NCI-H748 treated with DMSO at 0.1 percent for 48 hours (cell line): ENCODE data around the gene COL28A1.

Experiments used
- DNase-seq: peaks from one replicate; lab custom pipeline; 2025; lab: John Stamatoyannopoulos, UW

Gene COL28A1

DNA sequence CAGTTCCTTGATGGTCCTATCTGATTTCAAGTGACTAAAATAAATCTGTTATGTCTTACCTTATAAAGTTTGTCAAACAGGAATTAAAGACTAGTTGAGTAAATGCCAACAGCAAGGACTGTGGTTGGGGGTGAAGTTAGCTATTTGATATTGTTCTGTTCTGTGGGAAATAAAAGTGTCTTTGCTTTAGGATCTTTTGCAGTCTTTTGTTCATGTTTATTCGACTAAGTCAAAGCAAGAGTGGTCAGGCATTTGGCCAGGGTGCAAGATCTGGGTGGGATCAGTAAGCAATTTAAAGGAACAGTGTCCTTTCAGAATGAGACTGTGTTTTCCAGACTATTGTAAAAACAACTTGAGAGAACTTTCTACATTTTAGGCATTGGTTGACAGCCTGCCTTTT lies at the start of gene COL28A1:
COL28A1 (minus strand) TSS at position 183 of the 400 bp plus-strand sequence. CDS start 2,998 bp downstream, outside the sequence.
- DNase-seq: no peak

DNA sequence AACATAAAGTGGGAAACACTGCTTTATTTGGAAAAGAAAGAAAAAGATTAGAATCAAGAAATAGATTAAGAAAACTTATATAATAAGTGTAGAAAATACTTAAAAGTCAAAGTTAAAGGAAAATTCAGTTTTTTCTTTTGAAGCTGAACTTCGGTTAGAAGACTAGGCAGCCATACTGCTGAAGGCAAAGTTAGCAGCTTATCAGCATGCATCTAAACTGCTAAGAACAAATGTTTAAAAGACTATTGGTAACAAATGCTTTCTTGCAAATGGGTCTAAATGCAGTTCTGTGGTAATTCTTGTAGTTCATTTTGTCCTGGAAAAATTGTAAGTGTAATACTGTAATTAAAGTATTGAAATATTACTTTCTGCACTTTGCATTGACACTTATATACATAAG lies 49.0 kb upstream of the COL28A1 start:
- no peak for DNase-seq

DNA sequence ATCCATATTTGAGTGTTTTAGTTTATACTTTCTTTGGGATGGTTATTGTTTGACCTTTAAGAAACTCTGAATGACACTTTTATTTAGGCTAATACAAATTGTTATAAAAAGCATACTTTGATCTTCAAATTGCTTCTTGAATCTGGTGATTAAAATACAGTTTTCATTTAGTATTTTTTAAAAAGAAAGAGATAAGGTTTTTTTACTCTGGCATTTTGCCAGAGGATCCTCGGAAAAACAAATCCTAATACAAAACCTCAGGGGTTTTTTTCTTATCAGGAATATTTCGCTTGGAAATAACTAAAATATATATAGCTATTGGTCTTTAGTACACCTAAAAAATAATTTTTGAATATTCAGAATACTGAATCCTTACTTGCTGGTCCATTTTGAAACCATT lies 48.1 kb upstream of the COL28A1 start:
- DNase-seq: no peak

DNA sequence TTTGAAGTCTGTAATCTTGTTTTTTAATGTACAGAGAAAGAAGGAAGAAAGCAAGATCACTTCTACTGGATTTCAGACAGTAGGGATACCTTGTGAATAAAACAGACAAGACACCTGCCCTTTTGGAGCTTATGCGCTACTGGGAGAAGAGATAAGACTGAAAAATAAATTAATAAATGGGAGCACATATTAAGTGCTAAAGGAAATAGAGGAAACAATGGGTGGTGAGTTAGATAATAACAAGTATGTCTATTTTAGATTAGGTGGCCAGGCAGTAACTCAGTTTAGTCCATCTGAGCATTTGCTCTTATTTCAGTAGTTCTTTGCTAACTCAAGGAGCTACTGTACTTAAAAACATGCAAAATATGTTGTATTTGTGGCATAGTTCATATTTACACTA lies 46.9 kb upstream of the COL28A1 start:
- DNase-seq: no peak

DNA sequence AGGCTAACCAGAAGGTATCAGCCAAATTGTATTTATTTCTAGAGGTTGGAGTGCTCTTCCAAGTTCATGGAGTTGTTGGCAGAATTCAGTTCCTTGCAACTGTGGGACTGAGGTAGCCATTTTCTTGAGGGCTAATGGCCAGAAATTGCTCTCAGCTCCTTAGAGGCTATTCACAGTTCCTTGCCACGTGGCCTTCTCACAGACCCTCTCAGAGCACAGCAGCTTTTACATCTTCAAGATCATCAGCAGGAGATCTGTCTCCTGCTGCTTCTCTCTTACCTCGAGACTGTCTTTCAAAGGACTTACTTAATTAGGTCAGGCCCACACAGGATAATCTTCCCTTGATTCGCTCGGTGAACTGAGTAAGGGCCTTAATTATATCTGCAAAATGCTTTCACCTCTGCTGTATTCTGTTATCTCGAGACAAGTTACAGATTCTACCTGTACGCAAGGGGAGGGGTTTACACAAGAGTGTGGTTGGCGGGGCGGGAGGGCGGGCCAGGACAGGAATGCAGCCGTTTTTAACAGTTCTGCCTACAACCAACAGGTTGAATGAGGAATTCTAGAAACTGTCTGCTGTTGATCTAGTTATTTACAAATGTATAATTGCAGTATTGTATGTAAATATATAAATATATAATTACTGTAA lies 46.0 kb upstream of the COL28A1 start:
- no peak for DNase-seq

DNA sequence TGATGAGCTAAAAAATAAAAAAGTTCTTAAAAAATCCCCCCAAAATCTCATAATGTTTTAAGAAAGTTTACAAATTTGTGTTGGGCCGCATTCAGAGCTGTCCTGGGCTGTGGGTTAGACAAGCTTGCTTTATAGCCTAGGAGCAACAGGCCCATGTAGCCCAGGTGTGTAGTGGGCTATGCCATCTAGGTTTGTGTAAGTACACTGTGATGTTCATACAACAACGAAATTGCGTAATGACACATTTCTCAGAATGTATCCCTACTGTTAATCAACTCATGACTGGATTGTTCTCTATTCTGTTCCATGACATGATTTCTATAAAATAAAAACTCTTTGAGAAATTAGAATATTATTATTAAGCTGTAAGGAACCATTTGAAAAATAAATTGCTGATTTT lies 44.0 kb upstream of the COL28A1 start:
- no peak for DNase-seq

DNA sequence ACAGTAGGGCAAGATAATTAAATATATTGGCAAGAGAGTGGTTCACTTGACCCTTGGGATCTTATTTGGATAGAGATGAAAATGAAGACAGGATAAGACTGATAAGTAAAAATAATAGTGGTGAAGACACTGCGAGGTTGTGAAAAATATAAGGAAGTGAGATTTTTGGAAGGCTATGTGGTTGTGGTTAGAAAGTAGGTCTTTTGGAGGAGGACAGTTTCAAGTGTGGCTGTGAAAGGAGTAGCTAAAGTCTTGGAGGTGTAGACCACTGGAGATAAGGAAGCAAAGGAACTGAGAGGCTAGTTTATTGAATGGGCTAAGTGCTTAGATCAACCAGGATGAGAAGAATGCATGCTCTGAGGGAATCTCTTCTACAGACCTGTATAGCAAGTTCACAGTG lies 42.2 kb upstream of the COL28A1 start:
- DNase-seq: no peak

DNA sequence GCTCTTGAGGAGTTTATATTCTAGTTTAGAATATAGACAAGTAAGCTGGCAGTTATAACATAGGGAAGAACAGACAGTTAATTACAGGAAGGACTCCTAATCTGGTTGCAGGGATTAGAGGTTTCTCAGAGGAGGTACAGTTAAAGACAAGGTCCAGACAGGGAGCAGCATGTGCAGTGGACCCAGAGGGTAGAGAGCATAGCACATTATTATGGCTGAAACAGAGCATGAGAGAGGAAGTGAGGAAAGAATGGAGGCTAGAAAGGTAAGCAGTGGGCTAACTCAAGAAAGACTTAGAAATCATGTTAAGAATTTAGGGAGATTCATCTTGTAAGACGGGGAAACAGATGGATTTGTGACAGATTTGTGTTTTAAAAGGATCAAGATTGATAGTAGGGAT lies 40.7 kb upstream of the COL28A1 start:
- DNase-seq: no peak

DNA sequence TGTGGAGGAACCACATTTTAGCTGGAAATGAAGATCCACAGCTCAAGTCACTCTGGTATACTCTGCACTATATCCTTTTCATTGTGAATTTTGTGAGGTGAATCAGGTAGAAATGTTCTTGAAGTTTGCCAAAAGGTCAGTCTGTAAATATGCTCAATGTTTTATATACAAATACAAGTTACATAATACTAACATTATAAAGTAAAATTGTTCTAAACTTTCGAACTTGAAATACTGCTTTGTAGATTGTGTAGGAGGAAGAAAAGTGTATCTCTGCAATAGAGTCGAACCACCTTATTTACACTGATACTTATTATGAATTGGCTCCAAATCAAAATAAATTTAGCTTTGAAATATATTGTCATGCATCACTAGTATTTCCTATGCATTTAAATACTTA lies 38.0 kb upstream of the COL28A1 start:
- DNase-seq: no peak

DNA sequence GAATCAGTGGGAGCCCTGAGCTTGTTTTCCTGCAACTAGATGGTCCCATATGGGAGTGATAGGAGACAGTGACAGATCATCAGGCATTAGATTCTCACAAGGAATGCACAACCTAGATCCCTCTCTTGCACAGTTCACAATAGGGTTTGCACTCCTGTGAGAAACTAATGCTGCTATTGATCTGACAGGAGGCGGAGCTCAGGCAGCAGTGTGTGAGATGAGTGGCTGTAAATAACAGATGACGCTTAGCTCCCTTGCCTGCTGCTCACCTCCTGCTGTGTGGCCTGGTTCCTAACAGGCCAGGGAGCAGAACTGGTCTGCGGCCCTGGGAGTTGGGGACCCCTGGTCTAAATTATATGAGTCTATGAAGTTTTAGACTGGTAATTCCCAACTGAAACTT lies 34.9 kb upstream of the COL28A1 start:
- no peak for DNase-seq

DNA sequence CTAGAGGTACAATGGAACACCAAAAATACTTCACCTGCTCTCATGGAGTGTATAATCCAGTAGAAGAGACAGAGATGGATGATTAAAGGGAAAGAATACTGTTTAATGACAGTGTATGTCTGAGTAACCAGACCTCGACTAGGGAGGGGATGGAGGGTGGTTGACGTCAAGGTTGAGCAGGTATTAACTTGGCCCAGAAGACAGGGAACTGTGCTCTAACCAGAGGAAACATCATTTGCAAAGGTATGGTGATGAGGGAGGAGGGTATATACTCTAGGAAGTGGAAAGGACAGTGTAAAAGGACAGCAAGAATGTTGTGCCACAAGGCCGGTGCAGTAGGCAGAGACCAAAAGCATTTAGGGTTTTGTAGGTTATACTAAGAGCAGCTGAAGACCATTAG lies 33.9 kb upstream of the COL28A1 start:
- no peak for DNase-seq

DNA sequence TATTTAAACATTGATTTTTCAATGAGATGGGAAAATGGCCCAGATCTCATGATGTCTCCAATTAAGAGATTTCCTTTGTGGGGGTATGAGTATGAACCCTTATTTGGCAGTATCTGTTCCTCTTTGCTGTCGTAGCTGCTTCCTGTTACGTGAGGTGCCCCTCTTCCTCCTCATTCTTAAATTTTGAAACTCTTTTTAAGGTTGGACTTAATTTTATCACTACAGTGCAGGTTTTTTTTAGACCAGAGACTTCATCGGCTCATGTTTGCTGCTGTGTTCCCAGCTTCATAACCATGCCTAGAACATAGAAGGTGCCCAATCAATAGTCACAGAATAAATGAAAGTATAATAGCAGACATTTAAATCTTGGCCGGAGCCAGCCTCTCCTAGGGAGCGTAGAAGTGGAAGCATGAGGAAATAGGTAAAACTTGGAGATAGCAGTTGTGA lies 33.4 kb upstream of the COL28A1 start:
- no peak for DNase-seq

DNA sequence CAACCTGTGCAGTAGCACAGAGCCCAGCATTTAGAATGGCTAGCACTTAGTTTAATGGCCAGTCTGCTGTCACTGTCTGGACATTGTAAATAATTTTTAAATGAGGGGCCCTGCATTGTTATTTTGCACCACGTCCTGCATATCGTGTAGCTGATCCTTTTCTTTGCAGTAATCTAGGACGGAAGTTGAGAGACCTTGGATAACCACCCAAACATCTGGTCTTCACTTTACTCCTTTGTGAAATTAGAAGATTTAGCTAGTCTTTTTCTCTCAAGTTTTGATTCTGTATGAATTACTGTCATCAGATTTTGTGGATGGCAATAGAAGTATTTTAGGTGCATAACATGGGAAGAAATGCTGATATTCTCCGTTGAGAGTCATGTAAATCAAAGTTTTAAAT lies 32.9 kb upstream of the COL28A1 start:
- DNase-seq: no peak

DNA sequence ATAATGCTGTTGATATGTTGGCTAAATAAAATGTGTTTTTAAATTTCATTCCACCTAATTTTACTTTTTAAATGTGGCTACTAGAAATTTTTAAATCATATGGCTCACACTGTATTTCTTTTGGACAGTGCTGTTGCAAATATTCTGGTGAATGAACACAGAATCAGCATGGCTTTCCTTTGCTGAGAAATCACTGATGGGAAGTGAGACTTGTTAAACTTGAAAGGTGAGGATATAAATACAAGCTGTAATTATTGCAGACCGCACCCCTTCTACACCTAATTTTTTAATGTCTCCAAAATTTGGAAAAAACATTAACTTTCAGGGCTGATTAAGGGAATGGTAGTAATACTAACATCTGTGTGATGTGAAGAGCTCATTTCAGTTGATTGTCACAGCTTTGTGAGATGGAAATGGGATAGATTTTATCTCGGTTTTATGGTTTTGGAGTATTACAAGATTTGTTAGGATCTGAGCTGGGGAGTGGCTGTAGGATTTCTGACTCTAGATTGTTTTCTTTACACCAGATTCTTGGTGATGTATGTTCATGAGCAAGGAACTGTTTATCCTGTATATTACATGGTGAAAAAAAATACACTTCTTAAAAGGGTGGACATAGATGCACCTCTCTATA lies 32.3 kb upstream of the COL28A1 start:
- DNase-seq: peak; percentile 30

DNA sequence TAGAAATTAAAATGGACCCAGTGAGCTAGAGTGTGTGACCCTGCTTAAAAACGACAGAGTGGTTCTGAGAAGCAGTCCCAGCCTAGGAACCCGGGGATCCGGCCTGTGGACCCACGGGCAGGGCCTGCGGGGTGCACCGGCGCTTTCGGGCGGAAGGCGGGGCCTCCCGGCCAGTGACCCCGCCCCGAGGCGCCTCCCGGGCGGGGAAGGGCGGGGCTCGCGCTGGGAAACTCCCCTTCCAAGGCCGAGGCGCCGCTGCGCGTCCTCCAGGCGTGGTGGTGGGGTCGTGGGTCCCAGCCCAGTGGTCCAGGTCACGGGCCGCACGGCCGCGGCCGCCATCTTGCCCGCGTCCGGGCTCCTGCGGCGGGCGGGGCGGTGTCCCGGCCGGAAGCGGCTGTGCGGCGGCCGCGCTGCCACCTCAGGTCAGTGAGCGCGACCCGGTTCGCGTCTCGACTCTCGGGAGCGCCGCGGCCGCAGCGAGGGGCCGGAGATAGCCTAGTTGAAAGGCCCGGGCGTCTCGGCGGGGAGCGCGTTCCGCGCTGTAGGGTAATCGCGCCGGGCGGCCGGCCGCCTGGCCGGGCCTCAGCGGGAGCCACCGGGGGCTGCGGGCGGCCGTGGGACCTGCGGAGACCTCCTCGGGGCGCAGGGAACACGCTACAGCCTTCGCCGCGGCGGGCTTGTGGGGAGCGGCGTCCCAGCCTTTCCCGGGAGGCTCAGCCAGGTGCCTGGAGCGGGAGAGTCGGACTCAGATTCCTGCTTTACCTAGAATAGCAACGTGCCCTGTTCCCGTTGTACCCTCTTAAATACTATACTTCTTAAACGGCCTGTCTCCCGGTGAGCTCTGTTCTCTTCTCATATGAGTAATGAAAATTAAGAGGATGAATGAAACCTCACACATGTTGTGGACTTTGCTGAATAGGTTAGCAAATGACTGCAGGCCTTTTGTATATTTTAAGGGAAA lies 31.3 kb upstream of the COL28A1 start, which contains the start of gene MIOS:
MIOS (plus strand) TSS at position 234 of the 961 bp plus-strand sequence. CDS start 5,592 bp downstream, outside the sequence.
- DNase-seq: peak; percentile 26

DNA sequence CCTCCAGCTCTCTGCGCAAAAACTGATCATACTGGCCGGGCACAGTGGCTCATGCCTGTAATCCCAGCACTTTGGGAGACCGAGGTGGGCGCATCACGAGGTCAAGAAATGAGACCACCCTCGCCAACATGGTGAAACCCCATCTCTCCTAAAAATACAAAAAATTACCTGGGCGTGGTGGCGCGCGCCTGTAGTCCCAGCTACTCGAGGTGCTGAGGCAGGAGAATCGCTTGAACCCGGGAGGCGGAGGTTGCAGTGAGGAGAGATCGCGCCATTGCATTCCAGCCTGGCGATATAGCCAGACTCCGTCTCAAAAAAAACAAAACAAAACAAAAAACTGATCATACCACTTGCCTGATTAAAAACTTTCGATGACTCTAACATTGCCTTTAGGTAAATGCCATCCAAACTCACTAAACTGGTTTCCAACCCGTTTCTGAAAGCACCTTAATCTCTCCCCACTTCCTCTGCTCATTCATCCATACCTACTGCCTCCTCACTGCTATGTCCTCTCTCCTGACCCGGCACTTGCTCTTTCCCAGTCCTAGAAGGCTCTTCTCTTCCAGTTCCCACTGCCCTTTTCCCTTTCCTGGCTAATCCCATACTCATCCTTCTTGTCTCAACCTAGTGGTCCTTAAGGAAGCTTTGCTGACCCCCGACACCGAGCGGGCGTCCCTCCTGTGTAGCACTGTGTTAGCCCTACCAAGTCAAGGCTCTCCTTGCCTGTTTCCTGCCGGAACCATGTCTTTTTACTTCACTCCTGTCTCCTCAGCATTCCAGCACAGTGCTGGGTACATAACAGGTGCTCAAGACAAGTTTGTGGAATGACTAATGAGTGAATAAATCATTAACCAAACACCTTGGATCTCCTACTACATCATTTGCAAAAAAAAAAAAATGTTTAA lies 30.3 kb upstream of the COL28A1 start:
- peak; percentile 18 for DNase-seq

DNA sequence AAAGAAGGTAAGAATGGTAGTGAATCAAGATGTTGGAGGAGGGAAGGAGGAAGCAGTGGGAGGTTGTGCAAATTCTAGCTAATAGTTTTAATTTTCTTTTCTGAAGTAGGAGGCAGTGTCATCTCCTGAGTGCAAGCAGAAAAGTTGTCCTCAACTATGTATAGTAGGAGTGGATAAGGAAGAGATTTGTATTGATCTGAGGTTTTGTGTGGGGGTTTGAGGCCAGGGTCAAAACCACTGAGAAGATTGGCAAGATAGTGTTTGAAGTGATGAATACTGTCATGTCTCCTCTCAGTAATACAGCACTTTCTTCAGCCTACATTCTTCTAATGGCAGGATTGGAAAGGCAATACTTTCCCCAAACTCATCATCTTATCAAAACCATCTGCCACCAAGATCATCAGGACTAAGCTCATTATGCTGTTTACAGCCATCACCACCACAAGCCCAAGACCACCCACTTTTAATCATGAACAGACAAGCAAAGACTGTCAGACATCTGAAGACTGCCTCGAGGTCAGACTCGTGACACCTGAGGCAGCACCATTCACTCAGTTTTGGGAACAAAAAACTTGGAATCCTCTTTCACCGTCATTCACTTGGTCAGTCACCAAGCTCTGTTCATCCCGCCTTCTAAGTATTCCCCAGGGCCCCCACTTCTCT lies 29.5 kb upstream of the COL28A1 start:
- DNase-seq: no peak

DNA sequence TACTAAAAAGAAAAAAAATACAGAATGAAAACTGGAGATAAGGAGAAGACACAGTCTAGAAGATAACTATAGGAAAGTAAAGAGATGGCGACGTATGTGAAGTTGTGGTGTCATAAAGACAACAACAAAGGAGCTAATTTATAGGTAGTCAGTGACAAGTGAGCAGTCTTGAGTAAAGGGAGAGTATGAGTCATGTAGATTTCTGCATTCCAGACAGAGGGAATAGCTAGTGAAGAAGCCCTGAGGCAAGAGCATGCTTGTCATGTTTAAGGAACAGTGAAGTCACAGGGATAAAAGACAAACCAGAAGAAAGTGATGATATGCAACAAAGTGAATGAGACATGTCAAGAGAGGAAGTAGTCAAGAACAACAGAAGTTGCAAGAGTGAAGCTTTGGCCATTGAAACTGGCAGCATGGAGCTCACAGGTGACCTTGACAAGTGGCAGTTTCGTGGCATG lies 28.7 kb upstream of the COL28A1 start:
- no peak for DNase-seq

DNA sequence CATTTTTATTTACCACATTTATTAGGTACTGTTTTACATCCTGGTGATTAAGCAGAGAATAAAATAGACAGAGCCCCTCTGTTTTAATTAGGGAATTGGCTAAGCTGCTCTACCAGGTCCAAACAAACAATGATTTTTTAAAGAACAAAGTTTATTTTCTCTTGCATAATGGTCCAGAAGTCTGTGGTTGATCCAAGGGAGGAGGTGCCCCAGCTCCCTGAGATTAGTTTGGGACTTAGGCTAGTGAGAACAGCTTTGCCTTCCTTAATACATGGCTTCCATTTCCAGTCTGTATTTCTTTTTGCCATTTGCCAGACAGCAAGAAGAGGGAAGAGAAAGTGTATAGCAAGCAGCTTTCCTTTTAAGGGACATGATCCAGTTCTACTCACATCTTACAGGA lies 28.1 kb upstream of the COL28A1 start:
- DNase-seq: no peak

DNA sequence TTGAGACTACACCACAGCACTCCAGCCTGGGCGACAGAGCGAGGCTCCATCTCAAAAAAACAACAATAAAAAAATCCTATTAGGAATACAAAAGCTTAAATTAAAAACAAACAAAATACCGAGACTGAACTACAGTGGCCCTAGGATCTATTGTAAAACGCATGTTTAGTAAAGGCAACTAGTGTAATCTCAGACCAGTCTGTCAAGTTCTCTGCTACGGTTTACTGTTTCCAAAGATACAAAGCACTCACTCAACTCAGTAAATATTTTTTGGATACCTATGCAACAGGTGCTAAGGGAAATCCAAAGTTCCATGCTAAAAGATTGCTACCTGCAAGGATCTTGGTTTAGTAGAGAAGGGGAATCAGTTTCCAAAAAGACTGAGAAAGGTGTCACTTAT lies 27.6 kb upstream of the COL28A1 start:
- peak; percentile 17 for DNase-seq

DNA sequence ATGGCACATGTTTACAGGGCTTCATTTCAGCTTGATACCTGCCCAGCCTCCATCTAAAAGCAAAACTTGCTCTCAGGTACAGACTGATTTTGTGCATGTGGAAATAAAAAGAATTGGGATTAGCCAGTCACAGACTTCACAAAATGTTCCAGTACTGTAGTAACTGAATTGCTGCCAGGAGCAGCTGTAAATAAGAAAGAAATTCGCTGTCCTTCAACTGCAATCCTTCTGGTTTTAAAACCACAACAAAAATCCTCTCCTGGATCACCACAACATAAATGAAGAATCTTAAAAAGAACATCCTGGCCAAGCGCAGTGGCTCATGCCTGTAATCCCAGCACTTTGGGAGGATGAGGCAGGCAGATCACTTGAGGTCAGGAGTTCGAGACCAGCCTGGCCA lies 27.1 kb upstream of the COL28A1 start:
- DNase-seq: no peak
